Measurements from ENCODE around the gene MYRFL. TPM values are rescaled to one million over a fixed set of nuclear protein-coding genes. Genes with fewer than 3 reads are reported as not detected.
"Not testable (repeated sequence)": the region's sequence is repeated elsewhere in the genome, so short reads cannot be mapped to it uniquely, and the experiment has no call there.

MYRFL gene
- total RNA-seq, 4 donors from 2014 or later = 1.1 TPM; not detected in 3

DNA sequence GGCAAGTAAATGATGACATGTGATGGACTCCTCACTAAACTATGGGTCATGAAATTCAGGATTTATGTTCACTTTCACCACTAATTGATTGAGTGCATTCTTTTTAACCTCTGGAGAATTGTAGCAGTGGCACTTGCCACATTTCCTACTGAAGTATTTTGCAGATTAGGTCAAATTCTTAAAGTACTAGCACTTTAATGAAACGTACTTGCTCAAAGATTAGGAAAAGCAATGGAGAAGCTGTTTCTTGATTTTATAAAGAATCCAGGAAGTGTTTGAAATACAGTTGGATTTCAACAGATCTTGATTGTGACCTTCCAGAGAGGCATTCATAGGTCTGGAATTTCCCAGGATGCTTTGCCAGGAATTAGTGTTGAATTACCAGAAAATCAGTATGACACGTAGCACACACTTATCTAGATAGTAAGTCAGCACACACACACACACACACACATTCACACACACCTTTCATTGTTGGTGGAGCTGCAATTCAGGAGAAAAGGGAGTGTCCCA, 162.6 kb downstream of the MYRFL start:
- Histone ChIP-seq H3K27ac (peak overlapping the region in 3 of 4 donors; percentile 28 to 49 (median 35)), H3K4me3 (peak overlapping the region in 1 of 4 donors; percentile 28)

DNA sequence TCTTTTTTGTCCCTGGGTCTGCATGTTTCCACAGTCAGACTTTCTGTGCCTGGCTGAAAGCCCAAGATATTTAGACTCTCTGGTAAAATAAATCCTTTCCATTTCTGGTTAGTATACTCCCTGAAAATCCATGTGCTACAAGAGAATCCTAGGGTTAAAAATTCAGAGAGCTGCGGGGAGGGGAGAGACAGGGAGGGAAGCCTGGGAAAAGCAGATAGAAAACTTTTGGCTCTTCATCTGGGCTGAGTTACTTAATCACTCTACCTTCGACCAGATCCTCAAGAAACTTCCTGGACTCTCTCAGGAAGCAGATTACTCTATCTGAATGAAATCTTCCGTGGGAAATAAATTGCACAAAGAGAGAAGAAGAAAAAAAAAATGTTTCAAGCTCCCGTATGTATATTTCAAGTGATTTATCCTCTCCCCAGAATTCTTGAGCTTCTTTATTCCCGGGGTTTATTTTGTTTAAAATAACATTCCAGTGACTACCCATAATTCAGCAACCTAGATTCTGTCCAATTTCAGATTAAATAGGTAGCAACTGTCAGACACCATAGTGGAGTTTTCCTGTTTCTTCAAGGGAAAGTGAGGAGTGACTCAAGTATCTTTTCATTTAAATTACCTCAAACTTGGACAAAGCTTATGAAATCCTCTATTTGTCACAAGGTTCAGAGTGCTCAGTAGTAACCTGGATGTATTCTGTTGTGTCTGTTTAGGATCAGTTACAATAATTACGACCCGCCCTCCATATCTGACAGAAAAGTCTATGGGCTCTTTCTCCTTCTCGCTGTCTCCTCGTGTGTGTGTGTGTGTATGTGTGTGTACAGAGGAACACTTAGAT, 163.7 kb downstream of the MYRFL start:
- peak; percentile 42 to 53 for ATAC-seq

More for the DNA sequence above, 162.6 kb downstream of the MYRFL start:
- ATAC-seq (peak; percentile 41 to 47), DNase-seq (no peak)
- in situ Hi-C loops (cut with MboI; ENCODE audit: low sequenced_read_pairs in 4 of 4) (no loop called here), intact Hi-C loops (cut with DNase I; ENCODE audit: low total_unique reads) (no loop called here)
- H3K27me3 ChIP-seq = no peaks in the 10 kb centered on the region
- H3K4me1 ChIP-seq = peaks cover 0 to 4% of the 10 kb centered on the region in 2 donors
- H3K36me3 ChIP-seq = no peaks in the 10 kb centered on the region
- TF ChIP-seq POLR2A (IDR thresholded peaks at IDR 0.05) (no peak), CTCF (IDR thresholded peaks at IDR 0.05 in 4 of 5, conservative IDR thresholded peaks at IDR 0.05 in 1 of 5) (no peak)
- no peaks in the 10 kb centered on the region for H3K9me3 ChIP-seq

DNA sequence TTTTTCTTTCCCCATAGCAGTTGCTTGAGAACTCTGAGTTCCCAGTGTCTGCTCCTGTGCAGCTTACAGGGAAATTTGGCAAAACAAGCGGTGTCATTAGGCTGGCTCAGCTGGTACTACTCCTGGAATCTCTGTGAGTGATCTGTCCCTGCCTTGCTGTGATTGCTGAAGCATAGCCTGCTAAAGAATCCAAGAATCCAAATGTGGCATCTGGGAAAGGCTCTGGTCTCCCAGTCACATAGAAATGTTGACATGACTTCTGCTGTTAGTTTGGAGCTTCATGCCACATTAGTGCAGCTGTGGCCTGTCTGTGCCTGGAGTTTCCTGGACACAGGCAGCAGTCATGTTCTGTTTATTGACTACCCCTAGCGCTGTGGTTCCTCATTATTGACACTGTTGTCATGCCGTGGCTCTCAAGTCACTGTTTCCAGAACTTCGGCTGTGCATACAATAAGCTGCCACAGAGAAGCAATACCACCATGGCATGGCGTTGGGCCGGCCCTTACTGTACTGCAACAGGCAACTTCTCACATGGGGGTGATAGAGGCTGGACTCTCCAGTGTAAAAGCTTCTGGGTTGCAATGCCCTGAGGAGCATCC, 166.8 kb downstream of the MYRFL start:
- Histone ChIP-seq H3K27me3 (no peaks in the 10 kb centered on the region), H3K27ac (no peak overlapping the region), H3K36me3 (no peaks in the 10 kb centered on the region), H3K9me3 (no peaks in the 10 kb centered on the region), H3K4me3 (no peak overlapping the region), H3K4me1 (peaks cover 0 to 4% of the 10 kb centered on the region in 2 donors)
- ATAC-seq (peak; percentile 42 to 57), DNase-seq (no peak)
- no peak for TF ChIP-seq CTCF (IDR thresholded peaks at IDR 0.05 in 4 of 5, conservative IDR thresholded peaks at IDR 0.05 in 1 of 5)
- no peak for TF ChIP-seq POLR2A (IDR thresholded peaks at IDR 0.05)
- intact Hi-C loops (cut with DNase I; ENCODE audit: low total_unique reads) (no loop called here), in situ Hi-C loops (cut with MboI; ENCODE audit: low sequenced_read_pairs in 4 of 4) (no loop called here)

More for the DNA sequence above, 163.7 kb downstream of the MYRFL start:
- in situ Hi-C loops (cut with MboI; ENCODE audit: low sequenced_read_pairs in 4 of 4) (no loop called here), intact Hi-C loops (cut with DNase I; ENCODE audit: low total_unique reads) (no loop called here)
- Histone ChIP-seq H3K27ac (peak overlapping the region; percentile 19 to 49 (median 35)), H3K9me3 (no peaks in the 10 kb centered on the region), H3K36me3 (no peaks in the 10 kb centered on the region), H3K4me1 (peaks cover 0 to 4% of the 10 kb centered on the region in 2 donors), H3K4me3 (no peak overlapping the region), H3K27me3 (no peaks in the 10 kb centered on the region)
- DNase-seq = no peak
- TF ChIP-seq CTCF (IDR thresholded peaks at IDR 0.05 in 4 of 5, conservative IDR thresholded peaks at IDR 0.05 in 1 of 5) (no peak), POLR2A (IDR thresholded peaks at IDR 0.05) (no peak)

GRCh38 chr12:69993433-69993832, 168.4 kb downstream of the MYRFL start:
- Histone ChIP-seq H3K4me3 (no peak overlapping the region), H3K36me3 (no peaks in the 10 kb centered on the region), H3K27me3 (no peaks in the 10 kb centered on the region), H3K4me1 (no peaks in the 10 kb centered on the region), H3K27ac (no peak overlapping the region), H3K9me3 (no peaks in the 10 kb centered on the region)
- in situ Hi-C loops (cut with MboI; ENCODE audit: low sequenced_read_pairs in 4 of 4) = no loop called here
- ATAC-seq = no peak
- DNase-seq = no peak
- TF ChIP-seq CTCF (IDR thresholded peaks at IDR 0.05 in 4 of 5, conservative IDR thresholded peaks at IDR 0.05 in 1 of 5) = no peak
- TF ChIP-seq POLR2A (IDR thresholded peaks at IDR 0.05) = no peak
- intact Hi-C loops (cut with DNase I; ENCODE audit: low total_unique reads) = no loop called here

- H3K27me3 ChIP-seq; intact Hi-C loops (cut with DNase I; ENCODE audit: low total_unique reads); H3K27ac ChIP-seq; ATAC-seq; DNase-seq; H3K9me3 ChIP-seq; in situ Hi-C loops (cut with MboI; ENCODE audit: low sequenced_read_pairs in 4 of 4); H3K4me1 ChIP-seq; H3K4me3 ChIP-seq; H3K36me3 ChIP-seq: not testable (repeated sequence)
Measured at GRCh38 chr12:69994086-69994485, 169.1 kb downstream of the MYRFL start.
